HS-27A (cell line): ENCODE data around the gene ZDHHC11B.
"Not testable (repeated sequence)": the region's sequence is repeated elsewhere in the genome, so short reads cannot be mapped to it uniquely, and the experiment has no call there.

Experiments
- DNase-seq: peaks from one replicate; pipeline ENCODE4 v3.0.0-alpha.2; 2012; ENCODE audit warnings: low read depth, missing footprints

Gene ZDHHC11B

GRCh38 chr5:785181-785705 is 714 bp upstream of the ZDHHC11B start:
- DNase-seq = not testable (repeated sequence)

- not testable (repeated sequence) for DNase-seq
These were observed 575 bp downstream of the ZDHHC11B start for GRCh38 chr5:783881-784427.

- not testable (repeated sequence) for DNase-seq
These were observed 1.3 kb downstream of the ZDHHC11B start for GRCh38 chr5:783049-783802.

- DNase-seq = not testable (repeated sequence)
These were observed 2.2 kb downstream of the ZDHHC11B start for GRCh38 chr5:782356-782755.

GRCh38 chr5:780571-780970 is 4.0 kb downstream of the ZDHHC11B start:
- not testable (repeated sequence) for DNase-seq

- not testable (repeated sequence) for DNase-seq
These were observed 5.6 kb downstream of the ZDHHC11B start for GRCh38 chr5:778967-779366.

- not testable (repeated sequence) for DNase-seq
These were observed 6.1 kb downstream of the ZDHHC11B start for GRCh38 chr5:778421-778820.

GRCh38 chr5:777756-778161 is 6.8 kb downstream of the ZDHHC11B start:
- no peak for DNase-seq

GRCh38 chr5:776862-777711 is 7.4 kb downstream of the ZDHHC11B start:
- DNase-seq = no peak

GRCh38 chr5:775961-776861 is 8.3 kb downstream of the ZDHHC11B start:
- no peak for DNase-seq

GRCh38 chr5:775595-775960 is 9.0 kb downstream of the ZDHHC11B start:
- DNase-seq = not testable (repeated sequence)

- DNase-seq = not testable (repeated sequence)
These were observed 9.5 kb downstream of the ZDHHC11B start for GRCh38 chr5:774854-775505.

GRCh38 chr5:774304-774703 is 10.2 kb downstream of the ZDHHC11B start:
- not testable (repeated sequence) for DNase-seq

- no peak for DNase-seq
These were observed 10.8 kb downstream of the ZDHHC11B start for GRCh38 chr5:773517-774264.

- not testable (repeated sequence) for DNase-seq
These were observed 11.6 kb downstream of the ZDHHC11B start for GRCh38 chr5:772931-773330.

GRCh38 chr5:772547-772890 is 12.0 kb downstream of the ZDHHC11B start:
- not testable (repeated sequence) for DNase-seq

- DNase-seq = not testable (repeated sequence)
These were observed 12.5 kb downstream of the ZDHHC11B start for GRCh38 chr5:771841-772546.

GRCh38 chr5:771087-771781 is 13.3 kb downstream of the ZDHHC11B start:
- DNase-seq = not testable (repeated sequence)

- not testable (repeated sequence) for DNase-seq
These were observed 13.9 kb downstream of the ZDHHC11B start for GRCh38 chr5:770585-770984.
